ENCODE measurements around the gene SPCS1. TPM values are rescaled to one million over a fixed set of nuclear protein-coding genes. Genes with fewer than 3 reads are reported as not detected.

SPCS1 gene
- total RNA-seq, 4 donors from 2014 or later = 67.3 to 95.3 (median 88.7) TPM

DNA sequence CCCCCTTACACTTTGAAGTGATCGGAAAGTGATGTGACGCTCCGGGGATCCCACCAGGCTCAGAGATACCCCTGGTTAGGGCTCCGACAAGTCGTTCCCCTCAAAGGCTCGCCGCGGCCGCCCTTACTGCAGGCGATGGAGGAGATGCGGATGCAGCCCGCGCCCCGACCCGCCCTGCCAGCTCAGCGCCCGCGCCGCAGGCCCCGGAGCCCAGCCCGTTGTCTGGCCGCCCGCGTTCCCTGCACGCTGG lies 543 bp upstream of the SPCS1 start:
- peak overlapping the region; percentile 69 to 98 (median 92) for H3K4me3 ChIP-seq
- no peak for DNase-seq (ENCODE audit: extremely low spot score)
- peaks cover 29 to 53% (median 50%) of the 10 kb centered on the region in 4 donors for H3K4me1 ChIP-seq
- peaks cover 0 to 3% (median 0%) of the 10 kb centered on the region in 4 donors for H3K9me3 ChIP-seq
- peaks cover 8 to 29% (median 16%) of the 10 kb centered on the region in 4 donors for H3K36me3 ChIP-seq
- peak overlapping the region; percentile 89 to 94 (median 94) for H3K27ac ChIP-seq (replicated peaks in 1 of 4)
- intact Hi-C loops (cut with DNase I) = no loop called here
- WGBS = no CpG with 5 or more reads among the region's 25 CpGs
- TF ChIP-seq POLR2AphosphoS5 (IDR thresholded peaks at IDR 0.05) (no peak), POLR2A (IDR thresholded peaks at IDR 0.05; ENCODE audit: low read depth) (peak; percentile 37)
- H3K27me3 ChIP-seq = no peaks in the 10 kb centered on the region

DNA sequence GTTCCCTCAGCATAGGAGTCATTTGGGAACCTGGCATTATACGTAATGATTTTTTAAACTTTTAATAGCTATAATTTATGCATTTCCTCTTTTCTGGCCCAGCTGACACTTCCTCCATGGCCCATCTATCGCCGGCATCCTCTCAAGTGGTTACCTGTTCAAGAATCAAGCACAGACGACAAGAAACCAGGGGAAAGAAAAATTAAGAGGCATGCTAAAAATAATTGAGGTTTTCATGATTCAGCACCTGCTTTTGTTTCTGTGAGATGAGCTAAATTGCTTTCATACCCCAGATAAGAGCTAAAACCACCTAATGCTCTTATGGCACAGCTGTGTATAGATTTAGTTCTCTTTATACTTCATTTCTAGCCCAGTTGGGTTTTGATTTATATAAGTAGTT lies 1.7 kb downstream of the SPCS1 start:
- H3K9me3 ChIP-seq = peaks cover 0 to 3% (median 0%) of the 10 kb centered on the region in 4 donors
- WGBS = 64% methylated on average over 4 of the region's 4 CpGs
- no peak for TF ChIP-seq CTCF (IDR thresholded peaks at IDR 0.05)
- no peak for TF ChIP-seq POLR2A (IDR thresholded peaks at IDR 0.05; ENCODE audit: low read depth)
- no peak for TF ChIP-seq EP300 (IDR thresholded peaks at IDR 0.05)
- no peak for TF ChIP-seq POLR2AphosphoS5 (IDR thresholded peaks at IDR 0.05)
- peaks cover 8 to 43% (median 21%) of the 10 kb centered on the region in 4 donors for H3K36me3 ChIP-seq
- H3K27me3 ChIP-seq = no peaks in the 10 kb centered on the region
- DNase-seq (ENCODE audit: extremely low spot score) = no peak
- intact Hi-C loops (cut with DNase I) = no loop called here
- peak overlapping the region in 2 of 4 donors; percentile 69 to 91 for H3K4me3 ChIP-seq
- peaks cover 29 to 46% (median 43%) of the 10 kb centered on the region in 4 donors for H3K4me1 ChIP-seq
- H3K27ac ChIP-seq (replicated peaks in 1 of 4) = peak overlapping the region in 1 of 4 donors; percentile 94

- Histone ChIP-seq H3K27ac (replicated peaks in 1 of 4) (no peak overlapping the region), H3K27me3 (no peaks in the 10 kb centered on the region), H3K4me3 (no peak overlapping the region), H3K36me3 (peaks cover 8 to 46% (median 22%) of the 10 kb centered on the region in 4 donors), H3K9me3 (peaks cover 0 to 2% (median 0%) of the 10 kb centered on the region in 4 donors), H3K4me1 (peaks cover 14 to 29% (median 22%) of the 10 kb centered on the region in 4 donors)
- no peak for DNase-seq (ENCODE audit: extremely low spot score)
- TF ChIP-seq POLR2A (IDR thresholded peaks at IDR 0.05; ENCODE audit: low read depth) (no peak), EP300 (IDR thresholded peaks at IDR 0.05) (no peak), CTCF (IDR thresholded peaks at IDR 0.05) (no peak), POLR2AphosphoS5 (IDR thresholded peaks at IDR 0.05) (no peak)
- intact Hi-C loops (cut with DNase I) = no loop called here
- WGBS = 88% methylated on average over 2 of the region's 2 CpGs
These were observed 4.6 kb downstream of the SPCS1 start for GRCh38 chr3:52710512-52710911.

DNA sequence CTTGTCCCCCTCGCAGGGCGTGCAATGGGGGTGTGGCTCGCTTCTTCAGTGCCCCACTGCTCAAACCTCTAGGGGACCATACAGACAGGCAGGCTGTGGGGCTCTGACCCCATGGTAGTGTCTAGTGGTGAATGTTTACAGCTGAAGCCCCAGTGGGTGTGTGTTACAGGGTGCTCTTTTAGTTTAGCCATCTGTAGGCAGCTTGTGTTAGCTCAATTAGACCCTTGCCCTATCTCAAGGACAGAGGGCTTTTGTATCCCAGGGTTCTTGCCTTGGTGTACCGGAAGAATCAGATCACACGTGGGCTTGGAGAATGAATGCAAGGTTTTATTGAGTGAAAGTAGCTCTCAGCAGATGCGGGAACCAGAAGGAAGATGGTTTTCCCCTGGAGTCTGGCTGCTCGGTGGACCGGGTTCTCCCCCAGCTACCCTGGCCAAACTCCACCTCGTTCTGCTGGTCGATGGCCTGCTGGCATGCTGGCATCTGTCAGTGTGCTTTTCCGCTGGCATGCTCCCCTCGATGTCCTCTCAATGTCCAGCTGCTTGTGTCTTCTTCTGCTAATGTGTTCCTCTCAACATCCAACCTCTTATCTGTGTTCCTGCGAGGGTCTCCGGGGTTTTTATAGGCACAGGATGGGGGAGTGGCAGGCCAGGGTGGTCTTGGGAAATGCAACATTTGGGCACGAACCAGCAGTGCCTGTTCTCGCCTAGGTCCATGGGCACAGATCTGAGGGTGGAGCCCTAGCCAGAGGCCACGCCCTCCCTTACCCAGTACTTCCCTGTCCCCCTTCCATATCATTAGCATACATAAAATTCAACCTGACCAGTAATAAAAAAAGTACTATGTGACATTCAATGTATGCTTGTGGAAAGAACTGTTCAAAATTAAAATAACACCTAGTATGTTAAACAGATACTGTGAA lies 6.6 kb downstream of the SPCS1 start:
- no peak for DNase-seq (ENCODE audit: extremely low spot score)
- intact Hi-C loops (cut with DNase I) = no loop called here
- no peak overlapping the region for H3K27ac ChIP-seq (replicated peaks in 1 of 4)
- H3K27me3 ChIP-seq = no peaks in the 10 kb centered on the region
- 94% methylated on average over 17 of the region's 17 CpGs for WGBS
- TF ChIP-seq POLR2AphosphoS5 (IDR thresholded peaks at IDR 0.05) (no peak), POLR2A (IDR thresholded peaks at IDR 0.05; ENCODE audit: low read depth) (no peak), CTCF (IDR thresholded peaks at IDR 0.05) (no peak), EP300 (IDR thresholded peaks at IDR 0.05) (no peak)
- H3K4me3 ChIP-seq = no peak overlapping the region
- no peaks in the 10 kb centered on the region for H3K9me3 ChIP-seq
- peaks cover 2 to 15% (median 10%) of the 10 kb centered on the region in 4 donors for H3K4me1 ChIP-seq
- H3K36me3 ChIP-seq = peaks cover 8 to 43% (median 24%) of the 10 kb centered on the region in 4 donors

All from esophagus muscularis mucosa (tissue), 4 donors.